T-helper 2 cell treated with Interferon-gamma antibody and Interleukin-4, amounts not matched to agents 100 ng/mL and 5 ng/mL, for 36 hours (primary cell): Measurements from ENCODE around the gene OTOP3. TPM values are rescaled to one million over a fixed set of nuclear protein-coding genes. Genes with fewer than 3 reads are reported as not detected.
"Not testable (repeated sequence)": the region's sequence is repeated elsewhere in the genome, so short reads cannot be mapped to it uniquely, and the experiment has no call there.

ENCODE experiments used
- intact Hi-C: fragments of 100-400 bp; cut with micrococcal nuclease; formaldehyde crosslinking; loops from one replicate; pipeline ENCODE4 v1.15.1; 2023
- total RNA-seq: library from RNA; stranded (reverse); gene quantifications from 2 replicates; pipeline ENCODE4 v1.2.3, GENCODE V29; 2022

The OTOP3 gene
- not detected in 2 replicates for total RNA-seq

DNA sequence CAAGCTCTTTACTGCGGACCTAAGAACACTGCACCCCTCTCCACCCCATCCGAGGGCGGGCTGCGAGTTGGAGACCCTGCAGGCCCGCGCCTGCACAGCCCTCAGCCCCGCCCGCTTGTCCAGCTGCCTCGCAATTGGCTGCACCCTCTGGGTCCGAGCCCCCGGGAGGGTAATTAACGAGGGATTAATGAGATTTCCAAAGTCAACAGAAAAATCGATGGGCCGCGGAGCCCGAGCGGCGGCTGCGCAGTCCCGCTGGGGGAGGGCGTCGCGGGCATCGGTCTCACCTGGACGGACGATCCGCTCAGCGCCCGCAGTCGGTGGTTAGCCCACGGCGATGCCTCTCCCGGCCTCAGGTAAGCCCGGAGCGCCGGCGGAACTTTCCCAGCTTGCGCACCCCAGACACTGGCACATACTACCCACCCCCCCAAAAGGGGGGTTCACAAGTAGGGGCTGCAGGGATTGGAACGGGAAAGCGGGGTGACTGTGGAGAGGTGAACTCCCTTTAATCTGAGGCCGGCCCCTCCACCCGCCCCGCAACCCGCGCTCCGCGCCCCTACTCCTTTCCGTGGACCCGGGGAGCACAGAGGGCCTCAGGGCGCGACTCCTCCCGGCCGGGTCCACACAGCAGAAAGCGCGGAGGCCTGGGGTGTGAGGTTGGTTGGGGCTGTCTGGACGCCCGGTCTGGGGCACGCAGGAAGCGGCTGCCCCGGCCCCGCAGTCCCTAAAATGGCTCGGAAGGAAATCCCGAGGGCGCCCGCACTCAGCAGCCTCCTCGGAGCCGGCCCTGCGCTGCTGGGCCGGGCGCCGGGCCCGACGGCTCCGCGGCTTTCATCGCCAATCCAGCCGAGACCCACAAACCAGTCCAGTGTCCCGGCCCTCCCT lies at the start of gene OTOP3:
TSS of gene OTOP3 (plus strand) at position 314 of the 885 bp plus-strand sequence. CDS start at position 338, 24 bp downstream.
- intact Hi-C loops = no loop called here

- intact Hi-C loops = no loop called here
These were observed 47.2 kb upstream of the OTOP3 start for GRCh38 chr17:74888469-74888868.

GRCh38 chr17:74890554-74890953 lies 45.1 kb upstream of the OTOP3 start:
- intact Hi-C loops = no loop called here

DNA sequence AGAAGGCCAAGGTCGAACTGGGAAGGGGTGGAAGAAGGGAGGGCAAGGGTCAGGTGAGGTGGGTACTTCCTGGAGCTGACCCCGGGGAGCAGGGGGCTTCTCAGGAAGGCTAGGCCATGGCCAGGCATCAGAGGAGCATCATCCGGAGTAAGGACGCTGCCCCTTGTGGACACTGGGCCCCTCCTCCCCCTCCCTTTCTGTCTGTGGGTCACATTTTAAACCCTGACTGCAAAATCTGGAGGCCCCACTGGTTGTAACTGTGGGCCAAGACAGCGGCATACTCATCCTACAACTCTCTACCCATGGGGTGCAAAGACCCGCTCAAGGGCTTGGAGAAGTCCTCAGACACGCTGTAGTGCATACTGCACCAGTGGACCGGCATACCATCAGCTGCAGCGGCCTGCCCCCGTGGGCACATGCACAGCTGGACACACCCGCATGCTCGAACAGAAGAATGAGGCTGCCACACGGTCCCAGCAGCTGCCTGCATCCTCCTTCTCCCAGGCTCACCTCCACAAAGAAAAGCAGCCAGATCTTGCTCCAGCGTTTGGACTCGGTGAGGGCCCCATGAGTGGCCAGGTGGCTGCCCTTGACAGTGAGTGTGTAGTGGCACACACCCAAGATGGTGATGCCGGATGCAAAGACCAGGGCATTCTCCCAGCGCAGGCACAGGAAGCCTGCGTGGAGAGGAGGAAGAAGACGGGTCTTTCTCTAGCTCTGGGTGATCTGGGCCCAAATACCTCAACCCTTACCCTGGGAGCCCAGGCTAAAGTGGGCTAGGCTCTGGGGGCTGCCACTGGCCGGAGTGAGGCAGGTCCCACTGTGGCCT lies 43.5 kb upstream of the OTOP3 start:
- intact Hi-C loops = no loop called here

GRCh38 chr17:74892974-74893911 lies 42.5 kb upstream of the OTOP3 start, which contains the start of gene FADS6:
TSS of gene FADS6 (minus strand) at chr17:74893633. CDS start at chr17:74893595, 38 bp downstream.
- intact Hi-C loops = no loop called here

GRCh38 chr17:74893936-74894671 lies 41.6 kb upstream of the OTOP3 start:
- intact Hi-C loops = no loop called here

GRCh38 chr17:74898376-74898946 lies 37.2 kb upstream of the OTOP3 start:
- intact Hi-C loops = no loop called here

- intact Hi-C loops = no loop called here
These were observed 35.5 kb upstream of the OTOP3 start for GRCh38 chr17:74900208-74900607.

DNA sequence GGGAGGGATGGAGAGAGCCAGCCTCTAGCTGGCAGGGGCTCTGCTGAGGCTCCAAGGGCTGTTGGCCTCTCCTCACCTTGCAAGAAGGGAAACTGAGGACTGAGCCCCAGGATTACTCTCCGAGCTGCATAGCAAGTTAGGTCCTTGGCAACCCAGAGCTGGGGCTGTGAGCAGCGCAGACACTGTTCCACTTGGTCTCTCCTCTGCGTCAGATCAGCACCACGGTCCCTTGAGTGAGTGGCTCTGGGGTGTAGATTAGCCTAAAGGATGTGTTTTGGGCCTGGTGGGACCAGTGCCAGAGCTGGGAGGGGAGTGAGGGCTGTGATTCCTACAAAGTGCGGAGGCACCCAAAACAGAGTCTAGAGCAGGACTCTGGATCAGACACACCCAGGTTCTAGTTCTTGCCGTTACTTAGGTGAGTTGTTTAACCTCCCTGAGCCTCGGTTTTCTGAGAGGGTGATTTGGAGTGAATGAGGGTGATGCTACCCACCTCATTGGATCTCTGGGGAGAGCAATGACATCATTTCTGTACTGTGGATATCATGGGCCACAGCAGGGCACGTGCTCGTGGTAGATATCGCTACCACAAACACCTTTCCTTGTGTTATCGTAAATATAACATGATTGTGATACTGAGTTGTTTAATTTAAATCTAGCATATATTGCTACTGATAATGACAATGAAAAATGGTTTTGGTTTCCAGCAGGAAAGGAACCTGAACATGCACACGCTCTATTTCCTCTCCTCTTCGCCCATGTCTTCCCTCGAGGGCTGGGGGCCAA lies 34.2 kb upstream of the OTOP3 start:
- intact Hi-C loops = no loop called here

GRCh38 chr17:74903034-74903433 lies 32.7 kb upstream of the OTOP3 start:
- intact Hi-C loops = no loop called here

GRCh38 chr17:74903671-74904070 lies 32.0 kb upstream of the OTOP3 start:
- intact Hi-C loops = no loop called here

DNA sequence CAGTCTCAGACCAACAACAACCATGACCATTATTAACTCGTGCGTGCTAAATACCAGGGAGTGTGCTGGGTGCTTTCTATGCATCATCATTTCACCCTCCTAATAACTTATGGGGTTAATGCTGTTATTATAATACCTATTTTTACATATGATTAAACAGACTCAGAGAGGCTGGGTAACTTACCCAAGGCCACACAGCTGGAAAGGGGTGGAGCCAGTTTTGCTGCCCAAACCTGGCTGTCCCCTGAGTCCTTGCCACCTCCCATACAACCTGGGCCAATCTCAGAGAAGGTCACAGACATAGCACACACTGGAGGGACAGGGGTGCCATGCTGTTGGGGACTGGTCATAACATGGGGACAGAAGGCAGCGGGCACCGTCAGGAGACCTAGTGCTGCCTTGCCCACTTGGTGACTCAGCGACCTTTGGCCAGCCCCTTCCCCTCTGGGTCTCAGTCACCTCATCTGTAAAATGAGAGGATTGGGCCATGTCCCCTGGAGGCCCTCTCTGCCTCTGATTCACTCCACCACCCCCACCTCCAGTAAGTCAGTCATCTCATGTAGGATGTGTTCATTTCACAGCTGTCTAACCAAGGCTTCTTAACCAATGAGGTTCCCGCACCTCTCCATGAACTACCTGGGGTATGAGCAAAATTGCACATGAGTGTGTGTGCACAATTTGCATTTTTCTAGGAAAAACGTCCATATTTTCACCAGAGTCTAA lies 30.9 kb upstream of the OTOP3 start:
- intact Hi-C loops = no loop called here

DNA sequence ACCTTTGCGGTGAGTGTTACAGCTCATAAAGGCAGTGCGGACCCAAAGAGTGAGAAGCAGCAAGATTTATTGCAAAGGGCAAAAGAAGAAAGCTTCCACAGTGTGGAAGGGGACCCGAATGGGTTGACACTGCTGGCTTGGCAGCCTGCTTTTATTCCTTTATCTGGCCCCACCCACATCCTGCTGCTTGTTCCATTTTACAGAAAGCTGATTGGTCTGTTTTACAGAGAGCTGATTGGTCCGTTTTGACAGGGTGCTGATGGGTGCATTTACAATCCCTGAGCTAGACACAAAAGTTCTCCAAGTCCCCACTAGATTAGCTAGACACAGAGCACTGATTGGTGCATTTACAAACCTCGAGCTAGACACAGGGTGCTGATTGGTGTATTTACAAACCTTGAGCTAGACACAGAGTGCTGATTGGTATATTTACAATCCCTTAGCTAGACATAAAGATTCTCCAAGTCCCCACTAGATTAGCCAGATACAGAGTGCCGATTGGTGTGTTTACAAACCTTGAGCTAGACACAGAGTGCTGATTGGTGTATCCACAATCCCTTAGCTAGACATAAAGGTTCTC lies 29.4 kb upstream of the OTOP3 start:
- intact Hi-C loops = not testable (repeated sequence)

- intact Hi-C loops = no loop called here
These were observed 28.7 kb upstream of the OTOP3 start for GRCh38 chr17:74907012-74907411.

GRCh38 chr17:74909097-74909496 lies 26.6 kb upstream of the OTOP3 start:
- intact Hi-C loops = not testable (repeated sequence)

DNA sequence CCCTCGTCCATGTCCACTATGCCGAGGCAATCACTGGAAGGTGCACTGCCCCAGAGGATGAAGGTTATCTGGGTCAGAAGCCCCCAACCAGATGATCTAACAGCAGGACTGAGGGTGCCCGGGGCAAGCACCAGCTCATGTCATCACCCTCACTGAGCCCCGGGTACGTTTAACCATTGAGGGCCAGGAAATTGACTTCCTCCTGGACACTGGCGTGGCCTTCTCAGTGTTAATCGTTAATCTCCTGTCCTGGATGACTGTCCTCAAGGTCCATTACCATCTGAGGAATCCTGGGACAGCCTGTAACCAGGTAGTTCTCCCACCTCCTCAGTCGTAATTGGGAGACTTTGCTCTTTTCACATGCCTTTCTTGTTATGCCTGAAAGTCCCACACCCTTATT lies 24.3 kb upstream of the OTOP3 start:
- intact Hi-C loops = not testable (repeated sequence)

- intact Hi-C loops = no loop called here
These were observed 19.4 kb upstream of the OTOP3 start for GRCh38 chr17:74916136-74916850.

- intact Hi-C loops = no loop called here
These were observed 18.9 kb upstream of the OTOP3 start for GRCh38 chr17:74916851-74917199.
